Chondrocyte (in vitro differentiated cells): Measurements from ENCODE around the gene EVA1C. TPM values are rescaled to one million over a fixed set of nuclear protein-coding genes. Genes with fewer than 3 reads are reported as not detected.
"Not testable (repeated sequence)": the region's sequence is repeated elsewhere in the genome, so short reads cannot be mapped to it uniquely, and the experiment has no call there.

ENCODE experiments used
- DNase-seq: peaks from one replicate; pipeline ENCODE4 v3.0.0; 2021; ENCODE audit warnings: mixed read lengths, low spot score
- H3K27ac Mint-ChIP-seq: one replicate; pipeline ENCODE4 v1.8.0; 2021; ENCODE audit warnings: mild to moderate bottlenecking, moderate library complexity, mixed read lengths; ENCODE audit not compliant: unreplicated experiment
- H3K27me3 Mint-ChIP-seq: 2 replicates; pipeline ENCODE4 v1.8.0; 2021; ENCODE audit warnings: low read depth, mixed read lengths
- H3K36me3 Mint-ChIP-seq: 2 replicates; pipeline ENCODE4 v1.8.0; 2021; ENCODE audit warnings: low read depth, mixed read lengths
- H3K4me1 Mint-ChIP-seq: 2 replicates; pipeline ENCODE4 v1.8.0; 2021; ENCODE audit warnings: low read depth, mild to moderate bottlenecking, mixed read lengths
- H3K4me3 Mint-ChIP-seq: one replicate; pipeline ENCODE4 v1.8.0; 2021; ENCODE audit warnings: mild to moderate bottlenecking, moderate library complexity, mixed read lengths; ENCODE audit not compliant: unreplicated experiment
- H3K9me3 Mint-ChIP-seq: 2 replicates; pipeline ENCODE4 v1.8.0; 2021; ENCODE audit warnings: low read depth, mixed read lengths
- CTCF ChIP-seq: fragments of 200-600 bp; sonication (generic); IDR thresholded peaks from 2 replicates; pipeline ENCODE4 v1.5.0; 2021; ENCODE audit warnings: antibody characterized with exemption, mild to moderate bottlenecking, moderate library complexity
- total RNA-seq: library from RNA; stranded (reverse); gene quantifications from 3 replicates; pipeline ENCODE4 v1.2.1, GENCODE V29; 2021

The EVA1C gene
- total RNA-seq, 1 donor from 2014 or later, result 2.0 TPM

- no peak for DNase-seq
- TF ChIP-seq CTCF, result peak; percentile 48
- peaks cover 31% of the 10 kb centered on the region for H3K4me1 Mint-ChIP-seq
Observed at GRCh38 chr21:32499249-32500055, 86.9 kb downstream of the EVA1C start.

GRCh38 chr21:32503641-32504040 is 91.1 kb downstream of the EVA1C start:
- not testable (repeated sequence) for H3K27me3 Mint-ChIP-seq, H3K36me3 Mint-ChIP-seq, H3K9me3 Mint-ChIP-seq, H3K27ac Mint-ChIP-seq, DNase-seq, H3K4me3 Mint-ChIP-seq
- H3K4me1 Mint-ChIP-seq, result peaks cover 16% of the 10 kb centered on the region

More at GRCh38 chr21:32499249-32500055, 86.9 kb downstream of the EVA1C start:
- Mint-ChIP-seq H3K9me3 (no peaks in the 10 kb centered on the region), H3K4me3 (no peak overlapping the region), H3K36me3 (no peaks in the 10 kb centered on the region), H3K27ac (peak overlapping the region; percentile 62), H3K27me3 (no peaks in the 10 kb centered on the region)

GRCh38 chr21:32505767-32506166 is 93.3 kb downstream of the EVA1C start:
- H3K4me3 Mint-ChIP-seq, H3K36me3 Mint-ChIP-seq, H3K4me1 Mint-ChIP-seq, DNase-seq, H3K9me3 Mint-ChIP-seq, H3K27me3 Mint-ChIP-seq, H3K27ac Mint-ChIP-seq: not testable (repeated sequence)

- not testable (repeated sequence) for H3K27me3 Mint-ChIP-seq, H3K27ac Mint-ChIP-seq, H3K36me3 Mint-ChIP-seq, H3K9me3 Mint-ChIP-seq, H3K4me1 Mint-ChIP-seq, H3K4me3 Mint-ChIP-seq, DNase-seq
Observed at GRCh38 chr21:32506411-32506965, 94.0 kb downstream of the EVA1C start.

GRCh38 chr21:32507342-32507919 is 94.9 kb downstream of the EVA1C start:
- no peaks in the 10 kb centered on the region for H3K4me1 Mint-ChIP-seq
- no peak for TF ChIP-seq CTCF
- no peak overlapping the region for H3K4me3 Mint-ChIP-seq
- H3K27ac Mint-ChIP-seq, result no peak overlapping the region
- no peaks in the 10 kb centered on the region for H3K36me3 Mint-ChIP-seq
- H3K27me3 Mint-ChIP-seq, result peaks cover 1% of the 10 kb centered on the region
- no peaks in the 10 kb centered on the region for H3K9me3 Mint-ChIP-seq
- no peak for DNase-seq

GRCh38 chr21:32508036-32508435 is 95.5 kb downstream of the EVA1C start:
- not testable (repeated sequence) for DNase-seq, H3K9me3 Mint-ChIP-seq, H3K4me1 Mint-ChIP-seq, H3K36me3 Mint-ChIP-seq, H3K4me3 Mint-ChIP-seq, H3K27ac Mint-ChIP-seq, H3K27me3 Mint-ChIP-seq

GRCh38 chr21:32508558-32508957 is 96.1 kb downstream of the EVA1C start:
- Mint-ChIP-seq H3K27ac (no peak overlapping the region), H3K9me3 (no peaks in the 10 kb centered on the region), H3K27me3 (peaks cover 2% of the 10 kb centered on the region), H3K4me1 (no peaks in the 10 kb centered on the region), H3K4me3 (no peak overlapping the region), H3K36me3 (no peaks in the 10 kb centered on the region)
- DNase-seq, result no peak
- TF ChIP-seq CTCF, result no peak

- not testable (repeated sequence) for H3K27me3 Mint-ChIP-seq, H3K4me3 Mint-ChIP-seq, H3K27ac Mint-ChIP-seq, H3K36me3 Mint-ChIP-seq, DNase-seq, H3K9me3 Mint-ChIP-seq, H3K4me1 Mint-ChIP-seq
Observed at GRCh38 chr21:32508975-32509374, 96.5 kb downstream of the EVA1C start.
